22Rv1 (cell line): Measurements from ENCODE around the gene PXDN.

ENCODE experiments used
- H3K27ac ChIP-seq: fragments of 450-650 bp; 2 replicates; pipeline ENCODE4 v1.5.1; 2017
- ZFX ChIP-seq: fragments of 450-650 bp; IDR thresholded peaks from 2 replicates; pipeline ENCODE4 v1.6.1; 2017; ENCODE audit warnings: antibody characterized with exemption, borderline replicate concordance
- TF ChIP-seq, protein P1 (sequence below): fragments of 450-650 bp; IDR thresholded peaks from 2 replicates; pipeline ENCODE4 v1.5.1; 2017; ENCODE audit warnings: mild to moderate bottlenecking

Gene PXDN

GRCh38 chr2:1581965-1582625 lies 162.2 kb downstream of the PXDN start:
- no peak overlapping the region for H3K27ac ChIP-seq
- TF ChIP-seq, protein P1, sequence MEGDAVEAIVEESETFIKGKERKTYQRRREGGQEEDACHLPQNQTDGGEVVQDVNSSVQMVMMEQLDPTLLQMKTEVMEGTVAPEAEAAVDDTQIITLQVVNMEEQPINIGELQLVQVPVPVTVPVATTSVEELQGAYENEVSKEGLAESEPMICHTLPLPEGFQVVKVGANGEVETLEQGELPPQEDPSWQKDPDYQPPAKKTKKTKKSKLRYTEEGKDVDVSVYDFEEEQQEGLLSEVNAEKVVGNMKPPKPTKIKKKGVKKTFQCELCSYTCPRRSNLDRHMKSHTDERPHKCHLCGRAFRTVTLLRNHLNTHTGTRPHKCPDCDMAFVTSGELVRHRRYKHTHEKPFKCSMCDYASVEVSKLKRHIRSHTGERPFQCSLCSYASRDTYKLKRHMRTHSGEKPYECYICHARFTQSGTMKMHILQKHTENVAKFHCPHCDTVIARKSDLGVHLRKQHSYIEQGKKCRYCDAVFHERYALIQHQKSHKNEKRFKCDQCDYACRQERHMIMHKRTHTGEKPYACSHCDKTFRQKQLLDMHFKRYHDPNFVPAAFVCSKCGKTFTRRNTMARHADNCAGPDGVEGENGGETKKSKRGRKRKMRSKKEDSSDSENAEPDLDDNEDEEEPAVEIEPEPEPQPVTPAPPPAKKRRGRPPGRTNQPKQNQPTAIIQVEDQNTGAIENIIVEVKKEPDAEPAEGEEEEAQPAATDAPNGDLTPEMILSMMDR = no peak
- TF ChIP-seq ZFX = no peak
